Colon (tissue), 2 donors: ENCODE data around the gene PCDHGB3.

Source experiments
- FAIRE-seq: peaks from 2 replicates; lab custom pipeline; 2012; peaks lifted over from hg19 to GRCh38; lab: Jason Lieb, UNC
- donor health status: control.
- donor health status: control.

Gene PCDHGB3

GRCh38 chr5:141419074-141419880 lies 49.2 kb downstream of the PCDHGB3 start:
- FAIRE-seq = no peak

- no peak for FAIRE-seq
Observed at GRCh38 chr5:141420855-141421488, 50.9 kb downstream of the PCDHGB3 start, which contains the start of gene PCDHGA11. Gene PCDHGA11 (plus strand): TSS chr5:141421051. CDS start chr5:141421228, 177 bp downstream.

DNA sequence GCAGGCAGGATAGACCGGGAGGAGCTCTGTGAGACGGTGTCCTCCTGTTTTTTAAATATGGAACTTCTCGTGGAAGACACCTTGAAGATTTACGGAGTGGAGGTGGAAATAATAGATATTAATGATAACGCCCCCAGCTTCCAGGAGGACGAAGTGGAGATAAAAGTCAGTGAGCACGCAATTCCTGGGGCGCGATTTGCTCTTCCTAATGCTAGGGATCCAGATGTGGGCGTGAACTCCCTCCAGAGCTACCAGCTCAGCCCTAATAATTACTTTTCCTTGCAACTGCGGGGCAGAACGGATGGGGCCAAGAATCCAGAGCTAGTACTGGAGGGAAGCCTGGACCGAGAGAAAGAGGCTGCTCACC lies 51.4 kb downstream of the PCDHGB3 start:
- no peak for FAIRE-seq
